SK-N-SH (cell line): Measurements from ENCODE around the gene AMELX. TPM values are rescaled to one million over a fixed set of nuclear protein-coding genes. Genes with fewer than 3 reads are reported as not detected.

Source experiments
- CTCF ChIA-PET: fragments of 300-600, 350-600 bp; formaldehyde crosslinking; extraction: SDS; loops from one replicate; lab custom pipeline; 2021; lab: Yijun Ruan, JAX
- POLR2A ChIA-PET: fragments of 350-600 bp; sonication (Branson Sonifier 250); formaldehyde crosslinking; extraction: SDS; loops from one replicate; lab custom pipeline; 2020; ENCODE audit warnings: antibody characterized with exemption, inconsistent platforms; lab: Yijun Ruan, JAX
- DNase-seq: peaks from one replicate; pipeline ENCODE4 v3.0.0; 2012
- H2AFZ ChIP-seq: fragments of 200-600 bp; sonication (generic); 2 replicates; pipeline ENCODE4 v1.8.1; 2016; ENCODE audit warnings: antibody characterized with exemption, mild to moderate bottlenecking, low read depth
- H3F3A ChIP-seq: fragments of 200-600 bp; sonication (generic); replicated peaks from 2 replicates; pipeline ENCODE3; 2016; ENCODE audit warnings: antibody characterized with exemption, mild to moderate bottlenecking; ENCODE audit not compliant: insufficient read depth
- H3K27ac ChIP-seq, 2 experiments: fragments of 200-500 bp in 1 of 2; fragments of 200-600 bp in 1 of 2; sonication (Bioruptor generic) in 1 of 2; sonication (generic), shearing (Covaris generic) in 1 of 2; 2 replicates each; pipeline versions ENCODE4 v1.5.1 to v1.6.1; 2014 to 2016; ENCODE audit warnings: low read depth in 2 of 2, inconsistent platforms in 1 of 2, low read length in 1 of 2, mild to moderate bottlenecking in 1 of 2, mixed read lengths in 1 of 2
- H3K27me3 ChIP-seq: fragments of 200-600 bp; sonication (generic), shearing (Covaris generic); 2 replicates; pipeline ENCODE4 v1.6.1; 2016; ENCODE audit warnings: mixed run types; ENCODE audit not compliant: insufficient read depth
- H3K36me3 ChIP-seq, 2 experiments: fragments of 200-500 bp in 1 of 2; fragments of 200-600 bp in 1 of 2; sonication (Bioruptor generic) in 1 of 2; sonication (generic) in 1 of 2; replicated peaks in 1 of 2; 2 replicates each; pipeline versions ENCODE3 to v1.5.1; 2014 to 2016; ENCODE audit warnings: low read length in 1 of 2, mild to moderate bottlenecking in 1 of 2; ENCODE audit not compliant: insufficient read depth in 2 of 2, control insufficient read depth in 1 of 2
- H3K4me1 ChIP-seq, 2 experiments: fragments of 200-500 bp in 1 of 2; fragments of 200-600 bp in 1 of 2; sonication (Bioruptor generic) in 1 of 2; sonication (generic), shearing (Covaris generic) in 1 of 2; 2 replicates each; pipeline versions ENCODE4 v1.5.1 to v1.6.1; 2014 to 2016; ENCODE audit warnings: low read depth in 1 of 2, low read length in 1 of 2, mixed run types in 1 of 2; ENCODE audit not compliant: insufficient read depth in 2 of 2, control insufficient read depth in 1 of 2
- H3K4me2 ChIP-seq: fragments of 200-600 bp; sonication (generic), shearing (Covaris generic); 2 replicates; pipeline ENCODE4 v1.6.1; 2017; ENCODE audit warnings: mixed run types
- H3K4me3 ChIP-seq, 2 experiments: fragments of 200-500 bp in 1 of 2; fragments of 200-600 bp in 1 of 2; sonication (Bioruptor generic) in 1 of 2; sonication (generic), shearing (Covaris generic) in 1 of 2; 2 replicates each; pipeline versions ENCODE4 v1.5.1 to v1.8.1; 2014 to 2016; ENCODE audit warnings: low read depth in 2 of 2, inconsistent platforms in 1 of 2, low read length in 1 of 2, mild to moderate bottlenecking in 1 of 2, mixed read lengths in 1 of 2, moderate library complexity in 1 of 2
- H3K79me2 ChIP-seq: fragments of 200-600 bp; sonication (generic); 2 replicates; pipeline ENCODE4 v1.8.1; 2017; ENCODE audit warnings: mild to moderate bottlenecking; ENCODE audit not compliant: insufficient read depth
- H3K9ac ChIP-seq: fragments of 200-600 bp; sonication (generic); 2 replicates; pipeline ENCODE4 v1.6.1; 2017; ENCODE audit warnings: mixed run types
- H3K9me2 ChIP-seq: fragments of 200-600 bp; sonication (generic); 2 replicates; pipeline ENCODE4 v1.6.1; 2017; ENCODE audit warnings: mixed run types
- H3K9me3 ChIP-seq: fragments of 200-600 bp; sonication (generic); 2 replicates; pipeline ENCODE4 v1.6.1; 2017; ENCODE audit warnings: mixed run types, mild to moderate bottlenecking, moderate library complexity
- H4K20me1 ChIP-seq: fragments of 200-600 bp; sonication (generic); 2 replicates; pipeline ENCODE4 v1.6.1; 2017; ENCODE audit warnings: mild to moderate bottlenecking, mixed run types; ENCODE audit not compliant: insufficient read depth
- CTCF ChIP-seq: fragments of 200-600 bp; sonication (generic); IDR thresholded peaks from 2 replicates; pipeline ENCODE4 v1.6.1; 2017; ENCODE audit warnings: antibody characterized with exemption, mild to moderate bottlenecking, moderate library complexity
- EZH2phosphoT487 ChIP-seq: fragments of 200-600 bp; sonication (generic); IDR thresholded peaks from 2 replicates; pipeline ENCODE4 v1.6.1; 2017; ENCODE audit warnings: low read depth, mixed run types, mild to moderate bottlenecking, antibody characterized with exemption, moderate library complexity, borderline replicate concordance
- FOSL2 ChIP-seq: IDR thresholded peaks from 2 replicates; pipeline ENCODE4 v1.4.0; 2012; ENCODE audit warnings: low read depth, mild to moderate bottlenecking, moderate library complexity, borderline replicate concordance
- GATA2 ChIP-seq: sonication (generic); formaldehyde crosslinking; IDR thresholded peaks from 2 replicates; pipeline ENCODE4 v1.5.0; 2020; ENCODE audit warnings: mild to moderate bottlenecking, missing genetic modification reagents
- MAX ChIP-seq: IDR thresholded peaks from 2 replicates; pipeline ENCODE4 v1.4.0; 2012; ENCODE audit warnings: low read depth
- MXI1 ChIP-seq: IDR thresholded peaks from 2 replicates; pipeline ENCODE4 v1.6.1; 2012; ENCODE audit warnings: mild to moderate bottlenecking, low read depth, low read length, improper control_type of control experiment
- NFIC ChIP-seq: IDR thresholded peaks from 2 replicates; pipeline ENCODE4 v1.4.0; 2012; ENCODE audit warnings: borderline replicate concordance
- PBX3 ChIP-seq: IDR thresholded peaks from 2 replicates; pipeline ENCODE4; 2012
- RXRA ChIP-seq: IDR thresholded peaks from 2 replicates; pipeline ENCODE4 v1.4.0; 2012; ENCODE audit warnings: low read depth, mild to moderate bottlenecking, borderline replicate concordance
- SIN3A ChIP-seq: IDR thresholded peaks from 2 replicates; pipeline ENCODE4 v1.6.1; 2012; ENCODE audit warnings: low read depth, mild to moderate bottlenecking, low read length, moderate library complexity, borderline replicate concordance
- USF1 ChIP-seq: IDR thresholded peaks from 2 replicates; pipeline ENCODE4 v1.4.0; 2012; ENCODE audit warnings: low read depth, borderline replicate concordance
- USF2 ChIP-seq: fragments of 150-350 bp; IDR thresholded peaks from 2 replicates; pipeline ENCODE4 v1.6.1; 2017; ENCODE audit warnings: antibody characterized with exemption, low read length, low read depth, borderline replicate concordance
- YY1 ChIP-seq: IDR thresholded peaks from 2 replicates; pipeline ENCODE4 v1.4.0; 2012; ENCODE audit warnings: low read depth, mild to moderate bottlenecking
- WGBS: methylation state at CpG from one replicate; pipeline ENCODE4 v1.1.6; 2017; ENCODE audit warnings: low lambda C conversion rate; 5-methylcytosine and 5-hydroxymethylcytosine counted together
- polyA plus RNA-seq, 3 experiments: library from polyadenylated mRNA; depleted of rRNA; stranded (reverse); fragments of >200 nt; gene quantifications; 2 replicates each; pipeline ENCODE4 v1.2.3, GENCODE V29; 2012

AMELX gene
- polyA plus RNA-seq (2012; rRNA removed): not detected in 2 replicates
- not detected in 2 replicates for polyA plus RNA-seq (2012; cell fraction: cytosol; rRNA removed)
- not detected in 2 replicates for polyA plus RNA-seq (2012; cell fraction: nucleus; rRNA removed)

GRCh38 chrX:11293113-11293512, at the start of gene AMELX:
Gene AMELX (plus strand): TSS chrX:11293413. CDS start chrX:11294789, 1,376 bp downstream.
- no peak for DNase-seq
- TF ChIP-seq NFIC (no peak), EZH2phosphoT487 (no peak), SIN3A (no peak), USF2 (no peak), USF1 (no peak), MXI1 (no peak), PBX3 (no peak), MAX (no peak), YY1 (no peak), GATA2 (CRISPR knock-in tag) (no peak), CTCF (no peak), RXRA (no peak), FOSL2 (no peak)
- H3K27me3 ChIP-seq: no peaks in the 10 kb centered on the region
- ChIA-PET CTCF (interaction anchor here (0.5 kb wide), 1 partner anchor 21 kb away, joined by 3 read pairs; no protein-coding TSS in a partner anchor), POLR2A (no interaction called here)
- H3K9me3 ChIP-seq: no peaks in the 10 kb centered on the region
- H4K20me1 ChIP-seq: no peaks in the 10 kb centered on the region
- no peak within 1 kb of the TSS for H3K27ac ChIP-seq
- H3K9ac ChIP-seq: no peak within 1 kb of the TSS
- H3K4me2 ChIP-seq: no peak within 1 kb of the TSS
- H3K4me1 ChIP-seq: no peaks in the 10 kb centered on the region
- H3F3A ChIP-seq: no peaks in the 10 kb centered on the region
- H3K79me2 ChIP-seq: no peaks in the 10 kb centered on the region
- no peaks in the 10 kb centered on the region for H3K9me2 ChIP-seq
- H2AFZ ChIP-seq: no peak within 1 kb of the TSS
- no peaks in the 10 kb centered on the region for H3K36me3 ChIP-seq
- 37% methylated on average over 2 of the region's 2 CpGs for WGBS
- no peak within 1 kb of the TSS for H3K4me3 ChIP-seq
